Measurements from ENCODE around the gene WLS. TPM values are rescaled to one million over a fixed set of nuclear protein-coding genes. Genes with fewer than 3 reads are reported as not detected.

WLS gene
- total and polyA plus RNA-seq, 12 donors: 31.7 to 123 (median 101) TPM

- TF ChIP-seq CTCF (IDR thresholded peaks at IDR 0.05): no peak
- Histone ChIP-seq H3K27me3 (no peaks in the 10 kb centered on the region), H3K4me3 (no peak overlapping the region), H3K36me3 (peaks cover 0 to 15% (median 0%) of the 10 kb centered on the region in 9 donors), H3K27ac (no peak overlapping the region), H3K9me3 (no peaks in the 10 kb centered on the region), H3K4me1 (peaks cover 0 to 37% (median 26%) of the 10 kb centered on the region in 9 donors)
- ATAC-seq: no peak
- intact Hi-C loops (cut with DNase I): no loop called here
- no peak for DNase-seq
Observed at GRCh38 chr1:68180441-68181164, 51.7 kb downstream of the WLS start.

GRCh38 chr1:68178821-68179490, 53.4 kb downstream of the WLS start:
- Histone ChIP-seq H3K4me1 (peaks cover 12 to 53% (median 42%) of the 10 kb centered on the region in 9 donors), H3K27ac (peak overlapping the region in 1 of 10 donors; percentile 19), H3K27me3 (no peaks in the 10 kb centered on the region), H3K4me3 (no peak overlapping the region), H3K36me3 (peaks cover 0 to 15% (median 0%) of the 10 kb centered on the region in 9 donors), H3K9me3 (no peaks in the 10 kb centered on the region)
- WGBS, 2 donors: 86 to 89% methylated on average over 4 of the region's 4 CpGs
- DNase-seq (no peak), ATAC-seq (no peak)
- intact Hi-C loops (cut with DNase I): loop anchor here in 1 of 10 donors (10.0 kb wide), 1 partner anchor 54 kb away; no protein-coding TSS in a partner anchor
- no peak for TF ChIP-seq CTCF (IDR thresholded peaks at IDR 0.05)

- intact Hi-C loops (cut with DNase I): loop anchor here in 2 of 10 donors (1.0 to 10.0 kb wide), 2 partner anchors 51 to 146 kb away; no protein-coding TSS in a partner anchor
Observed at GRCh38 chr1:68175621-68176398, 56.5 kb downstream of the WLS start.

More at GRCh38 chr1:68175621-68176398, 56.5 kb downstream of the WLS start:
- peaks cover 0 to 8% (median 0%) of the 10 kb centered on the region in 11 donors for H3K9me3 ChIP-seq
- H3K36me3 ChIP-seq: peaks cover 0 to under 1% (median 0%) of the 10 kb centered on the region in 9 donors
- no peak overlapping the region for H3K4me3 ChIP-seq
- DNase-seq (peak in 1 of 2 donors; percentile 38), ATAC-seq (peak in 4 of 8 donors; percentile 8 to 53 (median 16))
- no peaks in the 10 kb centered on the region for H3K27me3 ChIP-seq
- 62 to 70% methylated on average over 8 of the region's 8 CpGs for WGBS, 2 donors
- no peak for TF ChIP-seq CTCF (IDR thresholded peaks at IDR 0.05)
- peak overlapping the region in 8 of 10 donors; percentile 10 to 88 (median 72) for H3K27ac ChIP-seq
- H3K4me1 ChIP-seq: peaks cover 12 to 65% (median 55%) of the 10 kb centered on the region in 9 donors
